WERI-Rb-1 (cell line): ENCODE data around the gene ITPK1.

Experiments used
- DNase-seq: peaks from one replicate; pipeline ENCODE4 v3.0.0-alpha.2; 2020
- H3K27ac ChIP-seq: fragments of 250-450 bp; sonication (Bioruptor Pico); 2 replicates; pipeline ENCODE4 v1.5.1; 2020; ENCODE audit warnings: mild to moderate bottlenecking, moderate library complexity
- H3K27me3 ChIP-seq: fragments of 250-450 bp; sonication (Bioruptor Pico); 2 replicates; pipeline ENCODE4 v1.5.1; 2021; ENCODE audit warnings: mild to moderate bottlenecking, low read depth, moderate library complexity; ENCODE audit not compliant: insufficient read depth, severe bottlenecking
- H3K36me3 ChIP-seq: fragments of 250-450 bp; sonication (Bioruptor Pico); 2 replicates; pipeline ENCODE4 v1.5.1; 2020; ENCODE audit warnings: mild to moderate bottlenecking, moderate library complexity
- H3K4me3 ChIP-seq: 2 replicates; pipeline ENCODE4 v1.5.1; 2011; ENCODE audit warnings: low read depth, mild to moderate bottlenecking, control low read depth, low read length
- H3K9me3 ChIP-seq: fragments of 250-450 bp; sonication (Bioruptor Pico); 2 replicates; pipeline ENCODE4 v1.5.1; 2021; ENCODE audit warnings: mild to moderate bottlenecking, moderate library complexity; ENCODE audit not compliant: severe bottlenecking
- TF ChIP-seq, protein P1 (sequence below): IDR thresholded peaks from 2 replicates; pipeline ENCODE4 v1.5.1; 2011; ENCODE audit warnings: low read depth, mild to moderate bottlenecking, control low read depth, inconsistent platforms, low read length

The ITPK1 gene

DNA sequence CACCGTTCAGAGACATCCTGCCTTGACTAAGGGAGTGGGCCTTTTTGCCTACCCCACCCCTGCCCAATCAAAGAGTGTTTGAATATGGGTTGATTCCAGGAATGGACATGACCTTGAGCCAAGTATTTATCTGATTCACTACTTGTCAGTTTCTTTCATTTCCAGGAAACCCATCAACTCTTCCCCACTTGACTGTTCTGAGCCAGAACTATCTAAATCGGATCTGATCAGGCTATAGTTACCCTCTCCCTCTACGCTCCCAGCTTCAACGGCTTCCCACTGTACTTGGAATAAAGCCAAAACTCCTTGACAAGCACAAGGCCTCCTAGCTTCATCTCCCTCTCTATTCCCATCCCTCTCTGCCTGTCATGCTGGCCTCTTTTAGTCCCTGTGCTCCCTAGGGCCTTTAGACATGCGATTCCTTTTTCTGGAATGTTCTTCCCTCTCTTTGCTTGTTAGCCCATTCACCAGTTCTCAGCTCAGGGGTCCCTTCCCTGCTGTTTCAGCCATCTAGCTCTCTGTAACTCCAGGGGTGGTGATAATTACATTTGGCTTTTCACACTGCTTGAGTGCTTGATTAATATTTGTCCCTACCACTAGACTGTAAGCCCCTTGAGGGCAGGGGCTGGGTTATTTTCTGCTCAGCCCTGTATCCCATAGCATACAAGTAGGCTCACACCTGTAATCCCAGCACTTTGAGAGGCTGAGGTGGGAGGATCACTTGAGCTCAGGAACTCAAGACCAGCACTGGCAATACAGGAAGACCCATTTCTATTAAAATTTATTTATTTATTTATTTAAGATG lies 5.5 kb upstream of the ITPK1 start:
- H3K9me3 ChIP-seq: no peaks in the 10 kb centered on the region
- H3K36me3 ChIP-seq: no peaks in the 10 kb centered on the region
- H3K4me3 ChIP-seq: no peak overlapping the region
- TF ChIP-seq, protein P1, sequence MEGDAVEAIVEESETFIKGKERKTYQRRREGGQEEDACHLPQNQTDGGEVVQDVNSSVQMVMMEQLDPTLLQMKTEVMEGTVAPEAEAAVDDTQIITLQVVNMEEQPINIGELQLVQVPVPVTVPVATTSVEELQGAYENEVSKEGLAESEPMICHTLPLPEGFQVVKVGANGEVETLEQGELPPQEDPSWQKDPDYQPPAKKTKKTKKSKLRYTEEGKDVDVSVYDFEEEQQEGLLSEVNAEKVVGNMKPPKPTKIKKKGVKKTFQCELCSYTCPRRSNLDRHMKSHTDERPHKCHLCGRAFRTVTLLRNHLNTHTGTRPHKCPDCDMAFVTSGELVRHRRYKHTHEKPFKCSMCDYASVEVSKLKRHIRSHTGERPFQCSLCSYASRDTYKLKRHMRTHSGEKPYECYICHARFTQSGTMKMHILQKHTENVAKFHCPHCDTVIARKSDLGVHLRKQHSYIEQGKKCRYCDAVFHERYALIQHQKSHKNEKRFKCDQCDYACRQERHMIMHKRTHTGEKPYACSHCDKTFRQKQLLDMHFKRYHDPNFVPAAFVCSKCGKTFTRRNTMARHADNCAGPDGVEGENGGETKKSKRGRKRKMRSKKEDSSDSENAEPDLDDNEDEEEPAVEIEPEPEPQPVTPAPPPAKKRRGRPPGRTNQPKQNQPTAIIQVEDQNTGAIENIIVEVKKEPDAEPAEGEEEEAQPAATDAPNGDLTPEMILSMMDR: no peak
- DNase-seq: no peak
- H3K27me3 ChIP-seq: no peaks in the 10 kb centered on the region
- H3K27ac ChIP-seq: no peak overlapping the region

GRCh38 chr14:93120517-93120916 lies 4.8 kb upstream of the ITPK1 start:
- 0 out of 2 replicates have a peak, but pooled peaks cover 2% of the 10 kb centered on the region for H3K36me3 ChIP-seq
- TF ChIP-seq, protein P1: no peak
- H3K4me3 ChIP-seq: no peak overlapping the region
- H3K27me3 ChIP-seq: no peaks in the 10 kb centered on the region
- H3K9me3 ChIP-seq: no peaks in the 10 kb centered on the region
- DNase-seq: no peak
- no peak overlapping the region for H3K27ac ChIP-seq

DNA sequence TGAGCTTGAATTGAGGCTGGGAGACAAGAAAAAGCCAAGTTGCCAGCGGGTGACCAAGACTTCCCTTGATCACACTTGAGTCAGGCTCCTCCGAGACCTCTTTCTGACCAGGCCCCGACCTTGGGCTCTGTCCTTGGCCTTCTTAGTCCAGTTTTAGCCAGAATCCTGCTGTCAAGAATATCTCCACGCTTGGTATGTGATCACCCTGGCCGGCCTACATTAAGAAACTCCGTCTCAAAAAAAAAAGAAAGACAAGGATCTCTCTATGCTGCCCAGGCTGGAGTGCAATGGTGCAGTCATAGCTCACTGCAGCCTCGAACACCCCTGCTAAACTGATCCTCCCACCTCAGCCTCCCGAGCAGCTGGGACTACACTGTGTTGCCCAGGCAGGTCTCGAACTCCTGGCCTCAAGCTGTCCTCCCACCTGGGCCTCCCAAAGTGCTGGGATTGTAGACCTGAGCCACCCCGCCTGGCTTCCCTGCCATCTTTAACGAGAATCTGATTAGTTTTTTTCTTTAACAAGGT lies 1.0 kb upstream of the ITPK1 start:
- H3K9me3 ChIP-seq: no peaks in the 10 kb centered on the region
- peak overlapping the region; percentile 62 for H3K4me3 ChIP-seq
- TF ChIP-seq, protein P1: no peak

DNA sequence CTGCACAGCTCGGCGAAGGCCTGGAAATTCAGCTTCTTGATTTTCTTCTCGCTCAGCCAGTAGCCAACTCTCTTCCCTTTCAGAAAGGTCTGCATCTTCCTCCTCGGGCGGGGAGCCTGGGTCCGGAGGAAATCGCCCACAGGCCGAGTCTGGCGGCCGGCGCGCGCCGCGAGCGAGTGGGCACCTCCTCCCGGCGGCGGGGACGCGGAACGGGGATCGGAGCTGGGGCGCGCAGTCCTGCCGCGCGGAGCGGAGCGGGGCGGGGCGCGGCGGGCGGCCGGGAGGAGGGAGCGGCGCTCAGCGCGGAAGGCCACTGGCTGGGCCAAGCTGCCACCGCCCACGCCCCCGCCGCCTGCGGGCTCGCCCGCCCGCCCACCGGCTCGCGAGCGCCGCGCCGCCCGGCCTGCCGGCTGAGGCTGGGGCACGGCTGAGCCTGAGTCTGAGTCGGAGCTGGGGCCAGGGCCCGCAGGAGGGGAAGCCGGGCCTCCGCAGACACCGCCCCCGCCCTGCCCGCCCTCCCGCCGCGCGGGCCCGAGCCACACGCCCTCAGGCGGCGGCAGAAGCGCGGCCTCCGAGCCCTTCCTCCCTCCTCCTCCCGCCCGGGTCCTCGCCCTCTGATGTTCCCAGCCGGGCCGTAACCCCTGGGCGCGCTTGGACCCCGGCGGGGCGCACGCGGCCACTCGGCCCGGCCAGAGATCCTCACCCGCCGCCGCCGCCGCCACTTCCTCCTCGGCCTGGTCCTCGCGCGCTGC lies 480 bp downstream of the ITPK1 start:
- no peaks in the 10 kb centered on the region for H3K27me3 ChIP-seq
- peak overlapping the region; percentile 74 for H3K4me3 ChIP-seq
- H3K9me3 ChIP-seq: no peaks in the 10 kb centered on the region
- 0 out of 2 replicates have a peak, but pooled peaks cover 2% of the 10 kb centered on the region for H3K36me3 ChIP-seq
- TF ChIP-seq, protein P1: no peak
- peak overlapping the region; percentile 94 for H3K27ac ChIP-seq
- DNase-seq: peak; percentile 89

More for the DNA sequence above, 1.0 kb upstream of the ITPK1 start:
- H3K27ac ChIP-seq: peak overlapping the region; percentile 94
- 0 out of 2 replicates have a peak, but pooled peaks cover 2% of the 10 kb centered on the region for H3K36me3 ChIP-seq
- no peak for DNase-seq
- no peaks in the 10 kb centered on the region for H3K27me3 ChIP-seq

DNA sequence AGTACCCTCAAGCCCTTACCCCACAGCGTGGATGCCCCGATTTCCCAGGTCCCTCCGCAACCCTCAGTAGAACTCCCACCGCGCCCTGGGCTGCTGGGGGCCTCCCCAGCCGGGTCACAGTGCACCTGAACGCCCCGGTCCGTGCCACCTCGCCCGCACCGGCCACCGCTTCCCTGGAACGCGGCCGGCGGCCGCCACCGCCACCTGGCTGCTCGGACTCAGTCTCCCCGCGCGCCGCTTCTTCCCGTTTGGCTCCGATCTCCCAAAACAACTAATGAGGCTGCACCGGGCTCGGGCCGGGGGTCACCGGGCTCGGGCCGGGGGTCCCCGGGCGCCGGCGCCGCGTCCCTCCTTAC lies 1.0 kb downstream of the ITPK1 start:
- TF ChIP-seq, protein P1: no peak
- H3K9me3 ChIP-seq: no peaks in the 10 kb centered on the region
- H3K36me3 ChIP-seq: peaks cover 2% of the 10 kb centered on the region; the same call in 1 of the 2 replicates
- no peak for DNase-seq
- no peaks in the 10 kb centered on the region for H3K27me3 ChIP-seq
- peak overlapping the region; percentile 78 for H3K27ac ChIP-seq
- peak overlapping the region; percentile 74 for H3K4me3 ChIP-seq
